IMR-90 (cell line): Measurements from ENCODE around the gene SRSF7. TPM values are rescaled to one million over a fixed set of nuclear protein-coding genes. Genes with fewer than 3 reads are reported as not detected.
"Not testable (repeated sequence)": the region's sequence is repeated elsewhere in the genome, so short reads cannot be mapped to it uniquely, and the experiment has no call there.

Experiments used
- ATAC-seq: fragments of 200-7000 bp; cut with Tn5 transposase; 2 replicates; pipeline ENCODE4 v1.9.1; 2020; ENCODE audit warnings: low read depth, mild to moderate bottlenecking, moderate library complexity
- BruUV-seq: library from RNA; stranded (reverse); fragments of 400-500 nt; replicated peaks from 2 replicates; lab custom pipeline; 2021; lab: Mats Ljungman, UMichigan
- CTCF ChIA-PET: fragments of 300-600 bp; formaldehyde crosslinking; extraction: SDS; loops from one replicate; lab custom pipeline; 2021; ENCODE audit warnings: antibody characterized with exemption; lab: Yijun Ruan, JAX
- POLR2A ChIA-PET: fragments of 300-600 bp; sonication (Branson Sonifier 250); formaldehyde crosslinking; loops from one replicate; lab custom pipeline; 2022; ENCODE audit warnings: antibody characterized with exemption; ENCODE audit not compliant: unreplicated experiment; lab: Charles Lee
- DNase-seq: peaks from one replicate; pipeline ENCODE4 v3.0.0; 2013
- H2AFZ ChIP-seq: replicated peaks from 2 replicates; pipeline ENCODE3; 2013; ENCODE audit warnings: low read length, mild to moderate bottlenecking; ENCODE audit not compliant: poor library complexity
- H2AK5ac ChIP-seq: 2 replicates; pipeline ENCODE4 v1.6.1; 2013; ENCODE audit warnings: low read depth, low read length, inconsistent platforms
- H2AK9ac ChIP-seq: replicated peaks from 2 replicates; pipeline ENCODE3; 2013; ENCODE audit warnings: mild to moderate bottlenecking, low read depth, low read length, moderate library complexity; ENCODE audit not compliant: poor library complexity
- H2BK120ac ChIP-seq: 2 replicates; pipeline ENCODE4 v1.6.1; 2013; ENCODE audit warnings: low read depth, low read length, inconsistent platforms
- H2BK15ac ChIP-seq: 3 replicates; pipeline ENCODE4 v1.6.1; 2013; ENCODE audit warnings: low read depth, low read length, inconsistent platforms
- H2BK20ac ChIP-seq: 2 replicates; pipeline ENCODE4 v1.6.1; 2013; ENCODE audit warnings: low read depth, mild to moderate bottlenecking, inconsistent platforms, low read length, moderate library complexity
- H2BK5ac ChIP-seq: 2 replicates; pipeline ENCODE4 v1.6.1; 2013; ENCODE audit warnings: mild to moderate bottlenecking, low read depth, low read length, inconsistent platforms; ENCODE audit not compliant: poor library complexity, severe bottlenecking
- H3K14ac ChIP-seq: replicated peaks from 2 replicates; pipeline ENCODE4 v1.6.1; 2013; ENCODE audit warnings: low read depth, low read length, inconsistent platforms
- H3K18ac ChIP-seq: 2 replicates; pipeline ENCODE4 v1.6.1; 2013; ENCODE audit warnings: low read depth, low read length, control low read depth
- H3K23ac ChIP-seq: 2 replicates; pipeline ENCODE4 v1.6.1; 2013; ENCODE audit warnings: low read depth, low read length, inconsistent platforms
- H3K27ac ChIP-seq: 2 replicates; pipeline ENCODE4 v1.5.1; 2013; ENCODE audit warnings: mild to moderate bottlenecking, control low read depth, low read length; ENCODE audit not compliant: insufficient read depth
- H3K27me3 ChIP-seq: 2 replicates; pipeline ENCODE4 v1.6.1; 2013; ENCODE audit warnings: low read length; ENCODE audit not compliant: control insufficient read depth, insufficient read depth
- H3K36me3 ChIP-seq: 2 replicates; pipeline ENCODE4 v1.6.1; 2013; ENCODE audit warnings: low read length, mixed read lengths; ENCODE audit not compliant: control insufficient read depth, insufficient read depth
- H3K4ac ChIP-seq: 2 replicates; pipeline ENCODE4 v1.6.1; 2013; ENCODE audit warnings: low read depth, low read length, inconsistent platforms
- H3K4me1 ChIP-seq: 2 replicates; pipeline ENCODE4 v1.6.1; 2013; ENCODE audit warnings: low read length, mixed read lengths; ENCODE audit not compliant: control insufficient read depth, insufficient read depth
- H3K4me2 ChIP-seq: 2 replicates; pipeline ENCODE4 v1.6.1; 2013; ENCODE audit warnings: low read depth, mild to moderate bottlenecking, control low read depth, low read length, moderate library complexity
- H3K4me3 ChIP-seq: 2 replicates; pipeline ENCODE4 v1.5.1; 2013; ENCODE audit warnings: low read depth, mild to moderate bottlenecking, control low read depth, low read length, moderate library complexity; ENCODE audit not compliant: insufficient read depth
- H3K56ac ChIP-seq: 2 replicates; pipeline ENCODE4 v1.6.1; 2013; ENCODE audit warnings: low read length, inconsistent platforms; ENCODE audit not compliant: insufficient read depth; ENCODE audit errors: extremely low read depth
- H3K79me1 ChIP-seq, 2 experiments: 2 replicates each; pipeline ENCODE4 v1.6.1; 2013; ENCODE audit warnings: low read length in 2 of 2, inconsistent platforms in 1 of 2, low read depth in 1 of 2
- H3K9ac ChIP-seq: 2 replicates; pipeline ENCODE4 v1.6.1; 2013; ENCODE audit warnings: low read depth, low read length, control low read depth
- H3K9me1 ChIP-seq: 2 replicates; pipeline ENCODE4 v1.6.1; 2013; ENCODE audit warnings: low read length, inconsistent platforms; ENCODE audit not compliant: insufficient read depth
- H3K9me3 ChIP-seq: 2 replicates; pipeline ENCODE4 v1.6.1; 2013; ENCODE audit warnings: low read length; ENCODE audit not compliant: control insufficient read depth, insufficient read depth
- H4K20me1 ChIP-seq: 2 replicates; pipeline ENCODE4 v1.6.1; 2013; ENCODE audit warnings: low read length, inconsistent platforms; ENCODE audit not compliant: insufficient read depth
- H4K5ac ChIP-seq: 2 replicates; pipeline ENCODE4 v1.6.1; 2013; ENCODE audit warnings: mild to moderate bottlenecking, low read depth, low read length, control low read depth
- H4K8ac ChIP-seq, 2 experiments: 2 replicates each; pipeline ENCODE4 v1.6.1; 2013; ENCODE audit warnings: low read depth in 2 of 2, low read length in 2 of 2, control low read depth in 1 of 2, inconsistent platforms in 1 of 2
- H4K91ac ChIP-seq: 2 replicates; pipeline ENCODE4 v1.6.1; 2013; ENCODE audit warnings: low read depth, low read length, inconsistent platforms; ENCODE audit not compliant: insufficient read depth
- WGBS, 2 experiments: methylation state at CpG; one replicate each; pipeline versions ENCODE4 v1.1.5 to v1.1.7; 2013; ENCODE audit warnings: missing lambda C conversion rate in 2 of 2; ENCODE audit not compliant: insufficient read length in 1 of 2; ENCODE audit errors: extremely low coverage in 2 of 2; 5-methylcytosine and 5-hydroxymethylcytosine counted together
- dilution Hi-C: fragments of 300-500 bp; cut with HindIII; formaldehyde crosslinking; loops from one replicate; pipeline ENCODE4 v1.14.3; 2018; ENCODE audit warnings: low sequenced_read_pairs; ENCODE audit not compliant: unreplicated experiment
- in situ Hi-C: fragments of 300-500 bp; cut with MboI; formaldehyde crosslinking; loops from 3 replicates; pipeline ENCODE4 v1.14.3; 2019; ENCODE audit warnings: low sequenced_read_pairs, inconsistent platforms, mixed read lengths
- intact Hi-C: fragments of 100-400 bp; cut with micrococcal nuclease; formaldehyde crosslinking; loops from 2 replicates; pipeline ENCODE4 v1.10.0; 2022
- polyA plus RNA-seq, 3 experiments: library from polyadenylated mRNA; depleted of rRNA; stranded (reverse); fragments of >200 nt; gene quantifications; 2 replicates each; pipeline ENCODE4 v1.2.3, GENCODE V29; 2012; ENCODE audit warnings: low replicate concordance in 1 of 3
- total RNA-seq: library from RNA; depleted of rRNA; stranded (reverse); fragments of >200 nt; gene quantifications from 2 replicates; pipeline ENCODE4 v1.2.3, GENCODE V29; 2012

SRSF7 gene
- total and polyA plus RNA-seq, 2 of the 4 experiments (the other 2 are of a cell fraction), result 148 to 191 TPM

DNA sequence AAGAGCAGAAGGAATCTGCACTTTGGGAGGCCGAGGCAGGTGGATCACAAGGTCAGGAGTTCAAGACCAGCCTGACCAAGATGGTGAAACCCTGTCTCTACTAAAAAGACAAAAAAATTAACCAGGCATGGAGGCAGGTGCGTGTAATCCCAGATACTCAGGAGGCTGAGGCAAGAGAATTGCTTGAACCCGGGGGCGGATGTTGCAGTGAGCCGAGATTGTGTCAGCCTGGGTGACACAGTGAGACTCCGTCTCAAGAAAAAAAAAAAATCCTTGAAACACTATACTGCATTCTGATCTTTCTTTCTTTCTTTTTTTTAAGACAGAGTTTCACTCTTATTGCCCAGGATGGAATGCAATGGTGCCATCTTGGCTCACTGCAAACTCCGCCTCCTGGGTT is 43.9 kb upstream of the SRSF7 start:
- H4K91ac ChIP-seq, H2BK20ac ChIP-seq, CTCF ChIA-PET, H3K18ac ChIP-seq, dilution Hi-C loops, H3K9me3 ChIP-seq, H3K56ac ChIP-seq, H2AFZ ChIP-seq, H2AK9ac ChIP-seq, H3K4me3 ChIP-seq, H2AK5ac ChIP-seq, H3K27me3 ChIP-seq, POLR2A ChIA-PET, H4K5ac ChIP-seq, H3K9ac ChIP-seq, BruUV-seq, H2BK5ac ChIP-seq, intact Hi-C loops, H3K4me2 ChIP-seq, H2BK15ac ChIP-seq, H3K36me3 ChIP-seq, H3K4me1 ChIP-seq, DNase-seq, H3K4ac ChIP-seq, ATAC-seq, H4K8ac ChIP-seq, H4K20me1 ChIP-seq, H3K23ac ChIP-seq, H3K14ac ChIP-seq, in situ Hi-C loops, H2BK120ac ChIP-seq, H3K9me1 ChIP-seq, H3K79me1 ChIP-seq, H3K27ac ChIP-seq: not testable (repeated sequence)
- WGBS, 2 experiments, result 100% methylated on average over 3 of the region's 7 CpGs; no CpG with 5 or more reads in 1 of the 2 experiments
